IMR-90 (cell line): ENCODE results near the gene ZDHHC8. TPM values are rescaled to one million over a fixed set of nuclear protein-coding genes. Genes with fewer than 3 reads are reported as not detected.

Source experiments
- ATAC-seq: fragments of 200-7000 bp; cut with Tn5 transposase; 2 replicates; pipeline ENCODE4 v1.9.1; 2020; ENCODE audit warnings: low read depth, mild to moderate bottlenecking, moderate library complexity
- BruUV-seq: library from RNA; stranded (reverse); fragments of 400-500 nt; replicated peaks from 2 replicates; lab custom pipeline; 2021; lab: Mats Ljungman, UMichigan
- CTCF ChIA-PET: fragments of 300-600 bp; formaldehyde crosslinking; extraction: SDS; loops from one replicate; lab custom pipeline; 2021; ENCODE audit warnings: antibody characterized with exemption; lab: Yijun Ruan, JAX
- POLR2A ChIA-PET: fragments of 300-600 bp; sonication (Branson Sonifier 250); formaldehyde crosslinking; loops from one replicate; lab custom pipeline; 2022; ENCODE audit warnings: antibody characterized with exemption; ENCODE audit not compliant: unreplicated experiment; lab: Charles Lee
- DNase-seq: peaks from one replicate; pipeline ENCODE4 v3.0.0; 2013
- H2AFZ ChIP-seq: replicated peaks from 2 replicates; pipeline ENCODE3; 2013; ENCODE audit warnings: low read length, mild to moderate bottlenecking; ENCODE audit not compliant: poor library complexity
- H2AK5ac ChIP-seq: 2 replicates; pipeline ENCODE4 v1.6.1; 2013; ENCODE audit warnings: low read depth, low read length, inconsistent platforms
- H2AK9ac ChIP-seq: replicated peaks from 2 replicates; pipeline ENCODE3; 2013; ENCODE audit warnings: mild to moderate bottlenecking, low read depth, low read length, moderate library complexity; ENCODE audit not compliant: poor library complexity
- H2BK120ac ChIP-seq: 2 replicates; pipeline ENCODE4 v1.6.1; 2013; ENCODE audit warnings: low read depth, low read length, inconsistent platforms
- H2BK15ac ChIP-seq: 3 replicates; pipeline ENCODE4 v1.6.1; 2013; ENCODE audit warnings: low read depth, low read length, inconsistent platforms
- H2BK20ac ChIP-seq: 2 replicates; pipeline ENCODE4 v1.6.1; 2013; ENCODE audit warnings: low read depth, mild to moderate bottlenecking, inconsistent platforms, low read length, moderate library complexity
- H2BK5ac ChIP-seq: 2 replicates; pipeline ENCODE4 v1.6.1; 2013; ENCODE audit warnings: mild to moderate bottlenecking, low read depth, low read length, inconsistent platforms; ENCODE audit not compliant: poor library complexity, severe bottlenecking
- H3K14ac ChIP-seq: replicated peaks from 2 replicates; pipeline ENCODE4 v1.6.1; 2013; ENCODE audit warnings: low read depth, low read length, inconsistent platforms
- H3K18ac ChIP-seq: 2 replicates; pipeline ENCODE4 v1.6.1; 2013; ENCODE audit warnings: low read depth, low read length, control low read depth
- H3K23ac ChIP-seq: 2 replicates; pipeline ENCODE4 v1.6.1; 2013; ENCODE audit warnings: low read depth, low read length, inconsistent platforms
- H3K27ac ChIP-seq: 2 replicates; pipeline ENCODE4 v1.5.1; 2013; ENCODE audit warnings: mild to moderate bottlenecking, control low read depth, low read length; ENCODE audit not compliant: insufficient read depth
- H3K27me3 ChIP-seq: 2 replicates; pipeline ENCODE4 v1.6.1; 2013; ENCODE audit warnings: low read length; ENCODE audit not compliant: control insufficient read depth, insufficient read depth
- H3K36me3 ChIP-seq: 2 replicates; pipeline ENCODE4 v1.6.1; 2013; ENCODE audit warnings: low read length, mixed read lengths; ENCODE audit not compliant: control insufficient read depth, insufficient read depth
- H3K4ac ChIP-seq: 2 replicates; pipeline ENCODE4 v1.6.1; 2013; ENCODE audit warnings: low read depth, low read length, inconsistent platforms
- H3K4me1 ChIP-seq: 2 replicates; pipeline ENCODE4 v1.6.1; 2013; ENCODE audit warnings: low read length, mixed read lengths; ENCODE audit not compliant: control insufficient read depth, insufficient read depth
- H3K4me2 ChIP-seq: 2 replicates; pipeline ENCODE4 v1.6.1; 2013; ENCODE audit warnings: low read depth, mild to moderate bottlenecking, control low read depth, low read length, moderate library complexity
- H3K4me3 ChIP-seq: 2 replicates; pipeline ENCODE4 v1.5.1; 2013; ENCODE audit warnings: low read depth, mild to moderate bottlenecking, control low read depth, low read length, moderate library complexity; ENCODE audit not compliant: insufficient read depth
- H3K56ac ChIP-seq: 2 replicates; pipeline ENCODE4 v1.6.1; 2013; ENCODE audit warnings: low read length, inconsistent platforms; ENCODE audit not compliant: insufficient read depth; ENCODE audit errors: extremely low read depth
- H3K79me1 ChIP-seq, 2 experiments: 2 replicates each; pipeline ENCODE4 v1.6.1; 2013; ENCODE audit warnings: low read length in 2 of 2, inconsistent platforms in 1 of 2, low read depth in 1 of 2
- H3K9ac ChIP-seq: 2 replicates; pipeline ENCODE4 v1.6.1; 2013; ENCODE audit warnings: low read depth, low read length, control low read depth
- H3K9me1 ChIP-seq: 2 replicates; pipeline ENCODE4 v1.6.1; 2013; ENCODE audit warnings: low read length, inconsistent platforms; ENCODE audit not compliant: insufficient read depth
- H3K9me3 ChIP-seq: 2 replicates; pipeline ENCODE4 v1.6.1; 2013; ENCODE audit warnings: low read length; ENCODE audit not compliant: control insufficient read depth, insufficient read depth
- H4K20me1 ChIP-seq: 2 replicates; pipeline ENCODE4 v1.6.1; 2013; ENCODE audit warnings: low read length, inconsistent platforms; ENCODE audit not compliant: insufficient read depth
- H4K5ac ChIP-seq: 2 replicates; pipeline ENCODE4 v1.6.1; 2013; ENCODE audit warnings: mild to moderate bottlenecking, low read depth, low read length, control low read depth
- H4K8ac ChIP-seq, 2 experiments: 2 replicates each; pipeline ENCODE4 v1.6.1; 2013; ENCODE audit warnings: low read depth in 2 of 2, low read length in 2 of 2, control low read depth in 1 of 2, inconsistent platforms in 1 of 2
- H4K91ac ChIP-seq: 2 replicates; pipeline ENCODE4 v1.6.1; 2013; ENCODE audit warnings: low read depth, low read length, inconsistent platforms; ENCODE audit not compliant: insufficient read depth
- BHLHE40 ChIP-seq: fragments of 150-350 bp; IDR thresholded peaks from 2 replicates; pipeline ENCODE4 v1.6.1; 2016; ENCODE audit warnings: mild to moderate bottlenecking, low read depth, low read length
- CEBPB ChIP-seq: IDR thresholded peaks from 2 replicates; pipeline ENCODE4 v1.6.1; 2012; ENCODE audit warnings: low read depth, low read length, improper control_type of control experiment
- CHD1 ChIP-seq: IDR thresholded peaks from 2 replicates; pipeline ENCODE4 v1.6.1; 2012; ENCODE audit warnings: low read depth, low read length, improper control_type of control experiment
- FOS ChIP-seq: fragments of 150-350 bp; IDR thresholded peaks from 2 replicates; pipeline ENCODE4 v1.6.1; 2016; ENCODE audit warnings: low read depth, low read length
- MAFK ChIP-seq: IDR thresholded peaks from 2 replicates; pipeline ENCODE4 v1.6.1; 2012; ENCODE audit warnings: low read depth, low read length, improper control_type of control experiment
- MAZ ChIP-seq: IDR thresholded peaks from 2 replicates; pipeline ENCODE4 v1.6.1; 2012; ENCODE audit warnings: low read depth, mild to moderate bottlenecking, low read length, improper control_type of control experiment, moderate library complexity, borderline replicate concordance
- MXI1 ChIP-seq: IDR thresholded peaks from 2 replicates; pipeline ENCODE4 v1.6.1; 2012; ENCODE audit warnings: low read depth, mild to moderate bottlenecking, low read length, moderate library complexity, borderline replicate concordance
- NFE2L2 ChIP-seq: fragments of 150-350 bp; IDR thresholded peaks from 2 replicates; pipeline ENCODE4 v1.6.1; 2016; ENCODE audit warnings: low read depth, mild to moderate bottlenecking, low read length
- POLR2A ChIP-seq: IDR thresholded peaks from 2 replicates; pipeline ENCODE4 v1.6.1; 2012; ENCODE audit warnings: mild to moderate bottlenecking, low read depth, low read length
- RAD21 ChIP-seq: IDR thresholded peaks from 2 replicates; pipeline ENCODE4 v1.6.1; 2012; ENCODE audit warnings: low read length, improper control_type of control experiment
- RCOR1 ChIP-seq: IDR thresholded peaks from 2 replicates; pipeline ENCODE4 v1.6.1; 2012; ENCODE audit warnings: mild to moderate bottlenecking, low read length, improper control_type of control experiment; ENCODE audit not compliant: insufficient replicate concordance
- RFX5 ChIP-seq: IDR thresholded peaks from 2 replicates; pipeline ENCODE4 v1.8.0; 2012; ENCODE audit warnings: low read depth, mild to moderate bottlenecking, low read length, moderate library complexity
- SMC3 ChIP-seq: fragments of 150-350 bp; IDR thresholded peaks from 2 replicates; pipeline ENCODE4 v1.6.1; 2016; ENCODE audit warnings: low read depth, mild to moderate bottlenecking, antibody characterized with exemption, low read length, moderate library complexity
- WGBS, 2 experiments: methylation state at CpG; one replicate each; pipeline versions ENCODE4 v1.1.5 to v1.1.7; 2013; ENCODE audit warnings: missing lambda C conversion rate in 2 of 2; ENCODE audit not compliant: insufficient read length in 1 of 2; ENCODE audit errors: extremely low coverage in 2 of 2; 5-methylcytosine and 5-hydroxymethylcytosine counted together
- dilution Hi-C: fragments of 300-500 bp; cut with HindIII; formaldehyde crosslinking; loops from one replicate; pipeline ENCODE4 v1.14.3; 2018; ENCODE audit warnings: low sequenced_read_pairs; ENCODE audit not compliant: unreplicated experiment
- in situ Hi-C: fragments of 300-500 bp; cut with MboI; formaldehyde crosslinking; loops from 3 replicates; pipeline ENCODE4 v1.14.3; 2019; ENCODE audit warnings: low sequenced_read_pairs, inconsistent platforms, mixed read lengths
- intact Hi-C: fragments of 100-400 bp; cut with micrococcal nuclease; formaldehyde crosslinking; loops from 2 replicates; pipeline ENCODE4 v1.10.0; 2022
- polyA plus RNA-seq, 3 experiments: library from polyadenylated mRNA; depleted of rRNA; stranded (reverse); fragments of >200 nt; gene quantifications; 2 replicates each; pipeline ENCODE4 v1.2.3, GENCODE V29; 2012; ENCODE audit warnings: low replicate concordance in 1 of 3
- total RNA-seq: library from RNA; depleted of rRNA; stranded (reverse); fragments of >200 nt; gene quantifications from 2 replicates; pipeline ENCODE4 v1.2.3, GENCODE V29; 2012
- TF ChIP-seq, protein P1 (sequence below): fragments of 150-350 bp; IDR thresholded peaks from 2 replicates; pipeline ENCODE4 v1.6.1; 2017; ENCODE audit warnings: mild to moderate bottlenecking, antibody characterized with exemption, low read length, low read depth
- TF ChIP-seq, protein P2 (sequence below): fragments of 150-350 bp; IDR thresholded peaks from 2 replicates; pipeline ENCODE4 v1.6.1; 2016; ENCODE audit warnings: low read depth, mild to moderate bottlenecking, low read length, moderate library complexity, borderline replicate concordance
- TF ChIP-seq, protein P3 (sequence below): conservative IDR thresholded peaks from 2 replicates; pipeline ENCODE4 v1.5.1; 2012; ENCODE audit warnings: mild to moderate bottlenecking, low read depth, low read length, improper control_type of control experiment

Gene ZDHHC8
- total and polyA plus RNA-seq, 2 of the 4 experiments (the other 2 are of a cell fraction) = 2.5 to 72.6 TPM

DNA sequence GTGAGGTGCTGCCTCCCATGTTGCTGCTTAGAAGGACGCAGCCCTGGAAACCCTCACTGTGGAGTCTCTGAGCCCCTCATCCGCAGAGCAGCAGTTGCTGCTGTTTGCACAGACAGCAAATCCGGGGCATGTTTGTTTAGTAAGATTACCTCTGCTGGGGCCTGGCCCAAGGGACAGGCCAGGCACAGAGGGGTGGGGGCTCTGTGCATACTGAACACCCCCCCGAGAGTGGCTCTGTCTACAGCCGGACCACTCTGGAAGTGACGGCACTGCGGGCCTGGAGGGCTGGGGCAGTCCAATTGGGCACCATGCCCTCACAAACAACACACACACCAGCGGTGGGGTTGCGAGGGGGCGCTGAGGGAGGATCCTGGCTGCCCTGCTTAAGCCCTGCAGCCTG, 42.2 kb downstream of the ZDHHC8 start:
- Histone ChIP-seq H2AK5ac (no peak overlapping the region), H2AFZ (no peak overlapping the region), H3K36me3 (no peaks in the 10 kb centered on the region), H3K4me1 (no peaks in the 10 kb centered on the region), H3K79me1 (no peaks in the 10 kb centered on the region), H3K14ac (no peak overlapping the region), H3K9me3 (no peaks in the 10 kb centered on the region), H4K5ac (no peak overlapping the region), H4K20me1 (no peaks in the 10 kb centered on the region), H3K4ac (no peak overlapping the region), H2BK15ac (no peak overlapping the region), H4K8ac (no peak overlapping the region), H3K18ac (no peak overlapping the region), H3K27ac (no peak overlapping the region), H3K4me2 (no peak overlapping the region), H2BK20ac (no peak overlapping the region), H4K91ac (no peak overlapping the region), H2BK5ac (no peak overlapping the region), H3K56ac (no peak overlapping the region), H3K27me3 (peaks cover 36% of the 10 kb centered on the region), H2BK120ac (no peak overlapping the region), H3K9ac (no peak overlapping the region), H3K23ac (no peak overlapping the region), H2AK9ac (no peak overlapping the region), H3K4me3 (no peak overlapping the region), H3K9me1 (no peaks in the 10 kb centered on the region)
- ChIA-PET CTCF (no interaction called here), POLR2A (no interaction called here)
- in situ Hi-C loops (loop anchor here (5.0 kb wide), 1 partner anchor 104 kb away; no protein-coding TSS in a partner anchor), intact Hi-C loops (no loop called here), dilution Hi-C loops (no loop called here)
- DNase-seq (no peak), ATAC-seq (no peak)
- BruUV-seq = no TSS peak
- TF ChIP-seq SMC3 (no peak), FOS (no peak), MXI1 (no peak), BHLHE40 (no peak), NFE2L2 (no peak), MAZ (no peak), MAFK (no peak), POLR2A (no peak), RFX5 (no peak), CEBPB (no peak), RAD21 (no peak), CHD1 (no peak), RCOR1 (no peak)
- TF ChIP-seq, protein P1, sequence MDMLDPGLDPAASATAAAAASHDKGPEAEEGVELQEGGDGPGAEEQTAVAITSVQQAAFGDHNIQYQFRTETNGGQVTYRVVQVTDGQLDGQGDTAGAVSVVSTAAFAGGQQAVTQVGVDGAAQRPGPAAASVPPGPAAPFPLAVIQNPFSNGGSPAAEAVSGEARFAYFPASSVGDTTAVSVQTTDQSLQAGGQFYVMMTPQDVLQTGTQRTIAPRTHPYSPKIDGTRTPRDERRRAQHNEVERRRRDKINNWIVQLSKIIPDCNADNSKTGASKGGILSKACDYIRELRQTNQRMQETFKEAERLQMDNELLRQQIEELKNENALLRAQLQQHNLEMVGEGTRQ = no peak
- TF ChIP-seq, protein P2, sequence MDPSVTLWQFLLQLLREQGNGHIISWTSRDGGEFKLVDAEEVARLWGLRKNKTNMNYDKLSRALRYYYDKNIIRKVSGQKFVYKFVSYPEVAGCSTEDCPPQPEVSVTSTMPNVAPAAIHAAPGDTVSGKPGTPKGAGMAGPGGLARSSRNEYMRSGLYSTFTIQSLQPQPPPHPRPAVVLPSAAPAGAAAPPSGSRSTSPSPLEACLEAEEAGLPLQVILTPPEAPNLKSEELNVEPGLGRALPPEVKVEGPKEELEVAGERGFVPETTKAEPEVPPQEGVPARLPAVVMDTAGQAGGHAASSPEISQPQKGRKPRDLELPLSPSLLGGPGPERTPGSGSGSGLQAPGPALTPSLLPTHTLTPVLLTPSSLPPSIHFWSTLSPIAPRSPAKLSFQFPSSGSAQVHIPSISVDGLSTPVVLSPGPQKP = no peak
- TF ChIP-seq, protein P3, sequence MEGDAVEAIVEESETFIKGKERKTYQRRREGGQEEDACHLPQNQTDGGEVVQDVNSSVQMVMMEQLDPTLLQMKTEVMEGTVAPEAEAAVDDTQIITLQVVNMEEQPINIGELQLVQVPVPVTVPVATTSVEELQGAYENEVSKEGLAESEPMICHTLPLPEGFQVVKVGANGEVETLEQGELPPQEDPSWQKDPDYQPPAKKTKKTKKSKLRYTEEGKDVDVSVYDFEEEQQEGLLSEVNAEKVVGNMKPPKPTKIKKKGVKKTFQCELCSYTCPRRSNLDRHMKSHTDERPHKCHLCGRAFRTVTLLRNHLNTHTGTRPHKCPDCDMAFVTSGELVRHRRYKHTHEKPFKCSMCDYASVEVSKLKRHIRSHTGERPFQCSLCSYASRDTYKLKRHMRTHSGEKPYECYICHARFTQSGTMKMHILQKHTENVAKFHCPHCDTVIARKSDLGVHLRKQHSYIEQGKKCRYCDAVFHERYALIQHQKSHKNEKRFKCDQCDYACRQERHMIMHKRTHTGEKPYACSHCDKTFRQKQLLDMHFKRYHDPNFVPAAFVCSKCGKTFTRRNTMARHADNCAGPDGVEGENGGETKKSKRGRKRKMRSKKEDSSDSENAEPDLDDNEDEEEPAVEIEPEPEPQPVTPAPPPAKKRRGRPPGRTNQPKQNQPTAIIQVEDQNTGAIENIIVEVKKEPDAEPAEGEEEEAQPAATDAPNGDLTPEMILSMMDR = no peak
- WGBS, 2 experiments = 49% methylated on average over 3 of the region's 10 CpGs; no CpG with 5 or more reads in 1 of the 2 experiments
